Activated CD8-positive, alpha-beta memory T cell treated with anti-CD3 and anti-CD28 coated beads for 1 hour (primary cell): Measurements from ENCODE around the gene NAT16.
"Not testable (repeated sequence)": the region's sequence is repeated elsewhere in the genome, so short reads cannot be mapped to it uniquely, and the experiment has no call there.

Experiments
- DNase-seq, 2 donors: peaks; one replicate each; pipeline ENCODE4 v3.0.0-alpha.2; 2020; ENCODE audit warnings: low read depth in 1 of 2; ENCODE audit errors: extremely low read depth in 1 of 2

NAT16 gene

GRCh38 chr7:101161692-101162471 is 18.2 kb downstream of the NAT16 start:
- no peak for DNase-seq

- DNase-seq: no peak
Measured at GRCh38 chr7:101160910-101161309, 19.2 kb downstream of the NAT16 start.

GRCh38 chr7:101159696-101160674 is 20.1 kb downstream of the NAT16 start:
- DNase-seq: no peak

DNA sequence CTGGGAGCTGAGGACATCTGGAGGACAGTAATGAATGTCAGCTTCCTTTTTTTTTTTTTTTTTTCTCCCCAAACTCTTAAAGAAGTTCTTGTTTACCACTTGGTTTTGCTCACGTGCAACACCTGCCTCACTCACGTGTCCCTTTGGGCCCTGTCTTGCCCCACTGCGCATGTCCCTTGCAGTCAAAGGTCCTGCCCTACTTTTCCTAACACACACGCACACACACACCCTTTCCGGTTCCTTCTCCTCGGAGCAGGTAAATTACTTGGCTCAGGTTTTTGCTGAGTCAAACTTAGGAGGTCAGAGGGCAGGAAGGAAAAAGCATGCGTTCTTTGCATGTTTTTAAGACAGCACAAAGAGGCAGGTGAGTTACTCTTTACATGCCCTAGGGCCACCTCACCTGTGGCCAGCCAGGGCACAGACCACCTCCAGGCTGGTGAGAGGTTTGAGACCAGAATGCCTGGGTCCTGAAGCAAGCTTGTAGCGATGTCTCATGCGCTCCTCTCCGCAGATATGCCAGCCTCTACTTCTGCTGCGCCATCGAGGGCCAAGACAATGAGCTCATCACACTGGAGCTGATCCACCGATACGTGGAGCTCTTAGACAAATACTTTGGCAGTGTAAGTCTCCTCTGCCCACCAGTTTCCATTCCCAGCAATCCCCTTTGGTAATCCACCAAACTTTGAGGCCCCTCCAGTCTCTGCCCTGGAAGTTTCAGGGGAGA is 23.1 kb downstream of the NAT16 start:
- no peak for DNase-seq

DNA sequence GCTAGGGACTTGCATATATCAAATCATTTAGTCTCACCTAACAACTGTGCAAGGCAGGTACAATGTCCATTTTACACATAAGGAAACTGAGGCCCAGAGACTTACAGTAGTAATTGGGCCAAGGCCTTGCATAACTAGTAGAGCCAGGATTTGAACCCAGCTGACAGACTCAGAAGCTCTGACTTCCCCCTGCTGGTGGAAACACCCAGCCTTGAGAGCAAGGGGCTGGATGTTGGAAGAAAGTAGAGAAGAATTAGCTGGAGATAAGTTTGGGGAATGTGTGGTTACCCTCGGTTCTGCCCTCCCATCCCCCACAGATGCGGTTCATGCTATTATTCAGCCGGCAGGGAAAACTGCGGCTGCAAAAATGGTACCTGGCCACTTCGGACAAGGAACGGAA is 23.8 kb downstream of the NAT16 start:
- DNase-seq: no peak

- DNase-seq: no peak
Measured at GRCh38 chr7:101155303-101155702, 24.8 kb downstream of the NAT16 start.

- no peak for DNase-seq
Measured at GRCh38 chr7:101154693-101155102, 25.4 kb downstream of the NAT16 start.

GRCh38 chr7:101153969-101154692 is 26.0 kb downstream of the NAT16 start, which contains the start of gene AP1S1:
Gene AP1S1, plus strand, starts transcription at chr7:101154476. Its CDS starts 39 bp downstream, at chr7:101154515.
- DNase-seq: peak; percentile 80 to 81

- no peak for DNase-seq
Measured at GRCh38 chr7:101151908-101152651, 28.0 kb downstream of the NAT16 start.

DNA sequence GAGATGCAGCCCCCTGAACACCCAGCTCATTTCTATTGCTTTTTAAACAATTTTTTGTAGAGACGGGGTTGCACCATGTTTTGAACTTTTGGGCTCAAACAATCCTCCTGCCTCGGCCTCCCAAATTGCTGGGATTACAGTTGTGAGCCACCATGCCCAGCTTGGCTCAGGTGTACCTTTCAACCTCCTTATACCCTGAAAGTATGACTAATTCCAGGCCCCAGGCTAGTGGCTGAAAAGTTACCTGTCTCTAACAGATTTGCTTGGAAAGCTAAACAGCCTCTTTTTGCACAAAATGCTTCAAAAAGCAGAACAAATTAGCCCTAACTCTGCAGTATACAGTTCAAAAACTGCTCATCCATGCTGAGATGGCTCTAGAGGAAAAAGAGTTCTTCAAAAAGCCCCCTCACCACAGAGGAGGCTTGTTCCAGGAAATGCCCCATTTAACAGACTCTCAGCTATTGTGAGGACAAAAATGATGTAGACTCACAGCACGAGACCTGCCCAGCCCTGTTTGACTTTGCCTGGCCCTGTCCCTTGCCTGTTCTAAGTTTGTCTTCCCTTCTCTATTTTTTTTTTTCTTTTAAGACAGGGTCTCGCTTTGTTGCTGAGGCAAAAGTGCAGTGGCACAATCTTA is 39.2 kb downstream of the NAT16 start:
- no peak for DNase-seq

GRCh38 chr7:101140339-101140699 is 39.8 kb downstream of the NAT16 start:
- DNase-seq: no peak

DNA sequence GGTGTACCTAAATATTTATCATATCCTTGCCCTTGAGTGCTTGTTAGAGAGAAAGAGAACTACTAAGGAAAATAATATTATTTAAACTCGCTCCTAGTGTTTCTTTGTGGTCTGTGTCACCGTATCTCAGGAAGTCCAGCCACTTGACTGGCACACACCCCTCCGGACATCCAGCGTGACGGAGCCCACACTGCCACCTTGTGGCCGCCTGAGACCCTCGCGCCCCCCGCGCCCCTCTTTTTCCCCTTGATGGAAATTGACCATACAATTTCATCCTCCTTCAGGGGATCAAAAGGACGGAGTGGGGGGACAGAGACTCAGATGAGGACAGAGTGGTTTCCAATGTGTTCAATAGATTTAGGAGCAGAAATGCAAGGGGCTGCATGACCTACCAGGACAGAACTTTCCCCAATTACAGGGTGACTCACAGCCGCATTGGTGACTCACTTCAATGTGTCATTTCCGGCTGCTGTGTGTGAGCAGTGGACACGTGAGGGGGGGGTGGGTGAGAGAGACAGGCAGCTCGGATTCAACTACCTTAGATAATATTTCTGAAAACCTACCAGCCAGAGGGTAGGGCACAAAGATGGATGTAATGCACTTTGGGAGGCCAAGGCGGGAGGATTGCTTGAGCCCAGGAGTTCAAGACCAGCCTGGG is 41.8 kb downstream of the NAT16 start:
- peak; percentile 69 to 71 for DNase-seq

GRCh38 chr7:101137651-101138212 is 42.4 kb downstream of the NAT16 start:
- no peak for DNase-seq

GRCh38 chr7:101134399-101134980 is 45.6 kb downstream of the NAT16 start:
- DNase-seq: no peak

- DNase-seq: no peak
Measured at GRCh38 chr7:101133621-101134398, 46.3 kb downstream of the NAT16 start.

GRCh38 chr7:101132626-101133600 is 47.2 kb downstream of the NAT16 start:
- not testable (repeated sequence) for DNase-seq
